Renal cortical epithelial cell (primary cell): Measurements from ENCODE around the gene ADD1. TPM values are rescaled to one million over a fixed set of nuclear protein-coding genes. Genes with fewer than 3 reads are reported as not detected.

ENCODE experiments used
- DNase-seq: peaks from one replicate; pipeline ENCODE4 v3.0.0-alpha.2; 2011; ENCODE audit warnings: low read depth
- total RNA-seq: library from RNA; depleted of rRNA; stranded (reverse); fragments of >200 nt; gene quantifications from 2 replicates; pipeline ENCODE4 v1.2.3, GENCODE V29; 2014

ADD1 gene
- total RNA-seq, 1 donor from 2014 or later: 207 TPM

DNA sequence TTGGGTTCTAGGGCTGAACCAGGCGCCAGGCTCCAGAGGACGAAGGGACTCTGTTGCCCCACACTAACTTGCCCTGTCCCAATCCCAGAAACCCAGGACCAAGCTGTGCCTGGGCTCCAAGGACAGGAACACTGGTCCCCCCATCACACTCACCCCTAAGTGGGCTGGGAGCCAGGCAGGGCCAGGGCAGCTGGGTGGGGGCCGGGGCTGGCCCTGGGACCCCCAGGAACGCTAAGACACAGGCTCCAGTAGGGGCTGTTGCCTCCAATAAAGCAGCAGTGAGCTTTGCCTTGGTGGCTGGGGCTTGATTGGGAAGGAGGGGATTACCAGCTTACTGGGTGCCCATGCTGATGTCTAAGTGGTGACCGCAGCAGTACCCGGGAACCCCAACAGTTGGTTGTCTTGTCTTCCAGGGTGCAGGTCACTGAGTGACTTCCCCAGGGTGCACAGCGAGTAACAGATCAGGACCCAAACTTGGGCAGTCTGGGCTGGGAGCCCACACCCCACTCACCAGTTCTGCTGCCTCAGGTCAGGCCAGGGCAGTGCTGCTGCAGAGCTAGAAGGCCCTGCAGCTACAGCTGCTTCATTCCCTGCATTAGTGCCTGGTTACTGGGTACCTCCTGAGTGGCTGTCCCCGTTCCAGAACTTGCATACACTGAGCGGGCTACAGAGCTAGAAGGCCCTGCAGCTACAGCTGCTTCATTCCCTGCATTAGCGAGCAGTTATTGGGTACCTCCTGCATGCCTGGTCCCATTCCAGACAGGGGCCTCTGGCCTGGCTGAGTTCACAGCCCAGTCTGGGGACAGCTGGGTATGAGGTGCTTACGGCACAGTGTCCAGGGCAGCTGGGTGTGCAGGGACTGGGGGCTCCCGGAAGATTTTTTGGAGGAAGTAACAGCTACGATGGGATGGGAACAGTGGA is 9.4 kb upstream of the ADD1 start:
- DNase-seq: no peak

GRCh38 chr4:2835978-2836377 is 7.7 kb upstream of the ADD1 start:
- no peak for DNase-seq

- no peak for DNase-seq
Observed at GRCh38 chr4:2836391-2836859, 7.2 kb upstream of the ADD1 start.

DNA sequence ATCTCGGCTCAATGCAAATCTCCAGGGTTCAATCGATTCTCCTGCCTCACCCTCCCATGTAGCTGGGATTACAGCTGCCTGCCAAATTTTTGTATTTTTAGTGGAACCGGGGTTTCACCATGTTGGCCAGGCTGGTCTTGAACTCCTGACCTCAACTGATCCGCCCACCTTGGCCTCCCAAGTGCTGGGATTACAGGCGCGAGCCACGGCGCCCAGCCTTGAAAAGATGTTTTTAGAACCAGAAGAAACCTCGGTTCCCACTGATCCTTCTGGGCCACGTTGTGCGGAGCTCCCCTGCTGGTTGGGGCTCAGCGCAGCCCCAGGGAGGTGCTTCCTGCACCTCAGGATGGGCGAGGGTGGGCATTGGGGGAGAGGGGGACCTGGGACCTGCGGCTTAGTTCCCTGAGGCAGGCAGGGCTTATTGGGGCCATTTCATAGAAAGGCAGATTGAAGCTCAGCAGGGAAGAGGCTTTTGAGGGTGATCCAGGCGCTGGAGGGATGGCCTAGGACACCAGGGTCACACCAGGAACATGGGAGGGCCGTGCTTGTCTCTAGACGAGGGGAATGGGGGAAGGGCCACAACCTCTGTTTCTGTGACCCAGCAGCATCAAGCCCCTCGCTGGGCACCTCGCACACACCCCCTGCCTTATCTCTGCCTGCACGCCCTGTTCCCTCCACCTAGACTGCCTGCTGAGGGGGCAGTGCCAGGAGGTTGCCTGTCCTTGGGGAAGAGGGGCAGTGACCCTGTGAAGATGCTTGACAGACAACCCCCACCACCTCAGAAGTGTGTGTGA is 6.3 kb upstream of the ADD1 start:
- no peak for DNase-seq

DNA sequence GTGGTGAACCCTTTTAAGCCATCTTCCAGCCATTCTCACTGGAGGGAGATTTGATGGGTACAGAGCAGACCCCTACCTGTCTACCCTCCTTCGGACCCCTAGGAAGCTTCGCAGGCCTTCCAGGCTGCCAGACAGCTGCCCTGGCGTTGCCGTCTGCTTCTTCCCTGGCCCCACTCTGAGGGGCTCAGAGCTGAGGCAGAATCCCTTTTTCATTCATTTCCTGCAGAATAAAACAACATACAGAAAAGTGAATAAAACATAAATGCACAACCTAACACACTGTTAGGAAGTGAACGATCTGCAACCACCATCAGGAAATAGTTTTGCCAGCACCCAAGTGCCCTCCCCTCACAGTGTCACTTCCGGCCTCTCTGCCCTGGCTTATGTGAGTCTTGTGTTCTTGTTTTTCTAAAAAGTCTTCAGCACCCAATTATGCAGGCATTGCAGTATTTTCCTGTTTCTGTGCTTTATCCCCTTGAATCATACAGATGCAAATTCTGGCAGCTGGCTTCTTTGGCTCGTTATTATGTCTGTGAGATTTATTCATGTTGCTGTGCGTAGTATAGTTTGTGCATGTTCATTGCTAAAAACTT is 5.6 kb upstream of the ADD1 start:
- DNase-seq: no peak

GRCh38 chr4:2839060-2839459 is 4.6 kb upstream of the ADD1 start:
- no peak for DNase-seq

GRCh38 chr4:2842687-2843262 is 869 bp upstream of the ADD1 start:
- no peak for DNase-seq

GRCh38 chr4:2843941-2844584 is 419 bp downstream of the ADD1 start:
- no peak for DNase-seq

- no peak for DNase-seq
Observed at GRCh38 chr4:2846172-2846571, 2.5 kb downstream of the ADD1 start.

DNA sequence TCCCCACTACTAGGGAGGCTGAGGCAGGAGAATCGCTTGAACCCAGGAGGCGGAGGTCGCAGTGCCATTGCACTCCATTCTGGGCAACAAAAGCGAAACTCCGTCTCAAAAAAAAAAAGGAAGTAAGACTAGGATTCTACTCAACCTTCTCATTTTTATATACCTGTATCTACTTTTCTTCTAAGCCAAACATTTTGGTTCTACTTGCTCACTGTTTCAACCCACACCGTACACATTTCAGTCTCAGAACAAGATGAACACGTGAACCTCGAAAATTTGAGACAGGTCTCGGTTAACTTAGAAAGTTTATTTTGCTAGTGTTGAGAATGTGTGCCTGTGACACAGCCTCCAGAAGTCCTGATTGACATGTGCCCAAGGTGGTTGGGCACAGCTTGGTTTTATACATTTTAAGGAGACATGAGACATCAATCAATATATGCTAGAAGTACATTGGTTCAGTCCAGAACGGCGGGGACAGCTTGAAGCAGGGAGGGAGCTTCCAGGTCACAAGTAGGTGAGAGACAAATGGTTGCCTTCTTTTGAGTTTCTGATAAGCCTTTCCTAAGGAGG is 3.7 kb downstream of the ADD1 start:
- DNase-seq: no peak

DNA sequence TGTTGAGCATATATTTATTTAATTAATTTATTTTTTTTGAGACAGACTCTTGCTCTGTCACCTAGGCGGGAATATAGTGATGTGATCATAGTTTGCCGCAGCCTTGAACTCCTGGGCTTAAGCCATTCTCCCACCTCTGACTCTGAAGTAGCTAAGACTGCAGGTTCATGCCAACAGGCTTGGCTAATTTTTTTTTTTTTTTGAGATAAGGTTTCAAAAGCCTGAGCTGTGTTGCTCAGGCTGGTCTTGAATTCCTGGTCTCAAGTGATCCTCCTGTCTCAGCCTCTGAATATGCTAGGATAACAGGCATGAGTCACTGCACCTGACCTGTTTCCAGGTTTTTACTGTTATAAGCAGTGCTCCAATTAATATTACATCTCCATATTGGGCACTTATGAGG is 4.8 kb downstream of the ADD1 start:
- no peak for DNase-seq

DNA sequence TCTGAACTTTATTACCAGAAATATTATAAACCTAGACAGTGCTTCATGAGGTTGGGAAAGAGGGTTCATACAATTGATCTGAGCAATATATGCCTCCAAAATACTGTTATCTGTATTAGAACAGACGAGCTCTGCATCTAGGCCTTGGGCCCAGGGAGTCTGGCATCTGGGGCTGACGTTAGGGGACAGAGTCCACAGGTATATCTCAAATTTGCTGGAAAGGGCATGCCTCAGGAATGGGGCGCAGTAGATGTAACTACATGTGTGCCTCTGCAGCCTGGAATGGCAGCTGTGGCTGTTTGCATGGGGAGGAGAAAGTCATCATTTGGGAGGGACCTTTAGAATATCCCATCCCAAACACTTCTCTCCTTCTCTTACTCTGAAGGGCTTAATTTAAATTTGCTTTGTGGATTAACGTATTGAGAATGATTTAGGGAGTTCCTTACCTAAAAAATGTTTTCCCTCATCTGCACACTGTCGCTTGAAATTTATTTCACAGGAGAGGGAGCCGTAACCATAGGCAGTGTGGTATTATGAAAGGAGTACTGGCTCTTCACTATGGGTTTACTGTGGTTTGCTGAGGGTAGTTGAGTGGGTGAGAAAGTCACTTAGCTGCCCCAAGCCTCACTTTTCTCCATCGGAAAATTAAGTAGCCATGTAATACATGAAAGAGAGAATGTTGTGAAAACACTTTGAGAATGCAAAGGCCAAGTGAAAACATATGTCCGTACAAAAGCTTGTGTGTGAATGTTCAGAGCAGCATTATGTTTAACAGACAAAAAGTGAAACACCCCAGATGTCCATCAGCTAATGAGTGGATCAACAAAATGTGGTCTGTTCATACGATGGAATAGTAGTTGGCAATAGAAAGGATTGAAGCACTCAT is 5.9 kb downstream of the ADD1 start:
- DNase-seq: no peak

- peak; percentile 54 for DNase-seq
Observed at GRCh38 chr4:2850966-2851798, 7.5 kb downstream of the ADD1 start.

GRCh38 chr4:2852481-2852921 is 8.9 kb downstream of the ADD1 start:
- no peak for DNase-seq

GRCh38 chr4:2855584-2855983 is 11.9 kb downstream of the ADD1 start:
- no peak for DNase-seq

- DNase-seq: no peak
Observed at GRCh38 chr4:2856266-2856665, 12.6 kb downstream of the ADD1 start.

- no peak for DNase-seq
Observed at GRCh38 chr4:2857349-2857927, 13.8 kb downstream of the ADD1 start.

- DNase-seq: no peak
Observed at GRCh38 chr4:2858451-2859217, 15.0 kb downstream of the ADD1 start.
